GM21619 (cell line): Measurements from ENCODE around the gene CDX1.
A peak's percentile ranks its signal among the peaks of the same experiment; 100 is the strongest.

ENCODE experiments used
- ATAC-seq: cut with Tn5 transposase; IDR thresholded peaks from one replicate; pipeline ENCODE4 v1.9.1; 2021; ENCODE audit not compliant: unreplicated experiment

CDX1 gene

GRCh38 chr5:150203832-150204589, 37.4 kb downstream of the CDX1 start:
- no peak for ATAC-seq

- ATAC-seq = no peak
These were observed 38.0 kb downstream of the CDX1 start for GRCh38 chr5:150204590-150204960.

- no peak for ATAC-seq
These were observed 39.7 kb downstream of the CDX1 start for GRCh38 chr5:150206098-150206778.

GRCh38 chr5:150206779-150207115, 40.2 kb downstream of the CDX1 start:
- ATAC-seq = no peak

GRCh38 chr5:150208187-150209098, 41.9 kb downstream of the CDX1 start:
- no peak for ATAC-seq

GRCh38 chr5:150209099-150209635, 42.6 kb downstream of the CDX1 start:
- ATAC-seq = no peak

GRCh38 chr5:150210644-150211043, 44.1 kb downstream of the CDX1 start:
- ATAC-seq = no peak

- ATAC-seq = no peak
These were observed 44.8 kb downstream of the CDX1 start for GRCh38 chr5:150211156-150212030.

- no peak for ATAC-seq
These were observed 47.0 kb downstream of the CDX1 start for GRCh38 chr5:150213530-150213929.

- ATAC-seq = no peak
These were observed 47.7 kb downstream of the CDX1 start for GRCh38 chr5:150214289-150214688.

- no peak for ATAC-seq
These were observed 49.7 kb downstream of the CDX1 start for GRCh38 chr5:150215979-150216944.

GRCh38 chr5:150217038-150217437, 50.5 kb downstream of the CDX1 start:
- no peak for ATAC-seq

GRCh38 chr5:150217873-150218692, 51.5 kb downstream of the CDX1 start:
- ATAC-seq = peak; percentile 87

GRCh38 chr5:150218693-150219035, 52.1 kb downstream of the CDX1 start:
- no peak for ATAC-seq

GRCh38 chr5:150219142-150219541, 52.6 kb downstream of the CDX1 start:
- ATAC-seq = no peak

GRCh38 chr5:150219861-150220260, 53.3 kb downstream of the CDX1 start:
- ATAC-seq = no peak

- no peak for ATAC-seq
These were observed 54.9 kb downstream of the CDX1 start for GRCh38 chr5:150221471-150221870.

- ATAC-seq = no peak
These were observed 56.3 kb downstream of the CDX1 start for GRCh38 chr5:150222906-150223305.

- no peak for ATAC-seq
These were observed 56.9 kb downstream of the CDX1 start for GRCh38 chr5:150223474-150223873.
